Thyroid gland (tissue), 4 donors: ENCODE measurements around the gene RNF186. TPM values are rescaled to one million over a fixed set of nuclear protein-coding genes. Genes with fewer than 3 reads are reported as not detected.
A peak's percentile ranks its signal among the peaks of the same experiment; 100 is the strongest.

Experiments
- DNase-seq, 2 donors: peaks; one replicate each; pipeline ENCODE4 v3.0.0-alpha.2; 2019
- H3K27ac ChIP-seq, 3 donors: fragments of 200-600 bp; sonication (generic); 1 replicate in 2 of 3; 2 replicates in 1 of 3; pipeline ENCODE4 v1.5.1; 2016 to 2019; ENCODE audit warnings: mild to moderate bottlenecking in 1 of 3, moderate library complexity in 1 of 3
- H3K27me3 ChIP-seq: fragments of 200-600 bp; sonication (generic); one replicate; pipeline ENCODE4 v1.5.1; 2019
- H3K36me3 ChIP-seq, 2 donors: fragments of 200-600 bp; sonication (generic); one replicate each; pipeline ENCODE4 v1.5.1; 2016 to 2019
- H3K4me1 ChIP-seq, 2 donors: fragments of 200-600 bp; sonication (generic); one replicate each; pipeline ENCODE4 v1.5.1; 2017 to 2019
- H3K4me3 ChIP-seq, 3 donors: fragments of 200-600 bp; sonication (generic); replicated peaks in 1 of 3; 1 replicate in 2 of 3; 2 replicates in 1 of 3; pipeline ENCODE4 v1.5.1; 2016; ENCODE audit warnings: mild to moderate bottlenecking in 1 of 3
- H3K9me3 ChIP-seq: fragments of 200-600 bp; sonication (generic); one replicate; pipeline ENCODE4 v1.5.1; 2017
- CTCF ChIP-seq, 6 experiments: fragments of 200-600 bp in 3 of 6; fragments of 450-650 bp in 3 of 6; sonication (generic) in 3 of 6; IDR thresholded peaks; one replicate each; pipeline ENCODE4 v1.5.1; 2016 to 2019; ENCODE audit warnings: antibody characterized with exemption in 6 of 6, mild to moderate bottlenecking in 2 of 6, inconsistent platforms in 1 of 6, moderate library complexity in 1 of 6
- POLR2A ChIP-seq, 2 donors: fragments of 450-650 bp; IDR thresholded peaks; one replicate each; pipeline ENCODE4 v1.6.1; 2017; ENCODE audit warnings: antibody characterized with exemption in 2 of 2, mild to moderate bottlenecking in 2 of 2, moderate library complexity in 1 of 2
- WGBS, 2 donors: methylation state at CpG; one replicate each; pipeline ENCODE4 v1.1.5; 2017; 5-methylcytosine and 5-hydroxymethylcytosine counted together
- intact Hi-C: fragments of 100-400 bp; cut with DNase I; formaldehyde crosslinking; loops from one replicate; pipeline ENCODE4 v1.15.1; 2023
- total RNA-seq, 4 donors: library from RNA; depleted of rRNA; stranded (reverse); fragments of >200 nt; gene quantifications; one replicate each; pipeline ENCODE4 v1.2.3, GENCODE V29; 2016

The RNF186 gene
- total RNA-seq, 4 donors from 2014 or later = not detected

GRCh38 chr1:19809044-19809750, 5.9 kb downstream of the RNF186 start:
- H3K27ac ChIP-seq = no peak overlapping the region
- 83 to 87% methylated on average over 13 of the region's 13 CpGs for WGBS, 2 donors
- intact Hi-C loops = no loop called here
- TF ChIP-seq CTCF (IDR thresholded peaks at IDR 0.05) (no peak), POLR2A (IDR thresholded peaks at IDR 0.05) (no peak)
- H3K4me1 ChIP-seq = no peaks in the 10 kb centered on the region
- H3K4me3 ChIP-seq = no peak overlapping the region
- no peaks in the 10 kb centered on the region for H3K9me3 ChIP-seq
- no peaks in the 10 kb centered on the region for H3K27me3 ChIP-seq
- DNase-seq = no peak
- H3K36me3 ChIP-seq = no peaks in the 10 kb centered on the region

- no peak for TF ChIP-seq POLR2A (IDR thresholded peaks at IDR 0.05)
- no peak for TF ChIP-seq CTCF (IDR thresholded peaks at IDR 0.05)
- 86 to 87% methylated on average over 7 of the region's 7 CpGs for WGBS, 2 donors
- H3K36me3 ChIP-seq = no peaks in the 10 kb centered on the region
- intact Hi-C loops = no loop called here
- H3K4me3 ChIP-seq = no peak overlapping the region
- no peaks in the 10 kb centered on the region for H3K4me1 ChIP-seq
- H3K27ac ChIP-seq = no peak overlapping the region
- H3K9me3 ChIP-seq = no peaks in the 10 kb centered on the region
- H3K27me3 ChIP-seq = no peaks in the 10 kb centered on the region
- DNase-seq = no peak
Observed at GRCh38 chr1:19808351-19808750, 6.7 kb downstream of the RNF186 start.

DNA sequence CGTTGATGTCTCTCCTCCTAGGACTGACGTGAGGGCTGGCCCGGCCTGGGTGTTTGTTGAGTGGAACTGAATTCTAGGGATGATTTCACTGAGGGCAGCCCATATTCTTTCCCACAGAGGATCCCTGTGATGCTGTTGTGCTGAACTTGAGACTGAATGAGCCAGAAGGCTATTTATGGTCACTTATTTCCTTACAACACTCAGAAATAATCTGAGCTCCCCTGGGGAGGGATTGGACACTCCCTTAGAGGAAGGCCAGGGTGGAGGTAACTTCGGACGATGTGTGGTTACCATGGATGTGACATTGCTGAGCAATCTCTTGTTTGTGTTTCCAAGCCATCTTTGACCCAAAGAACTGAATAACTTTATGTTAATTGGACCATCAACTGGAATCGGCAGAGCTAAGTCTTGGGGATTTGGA, 10.2 kb downstream of the RNF186 start:
- intact Hi-C loops = no loop called here
- H3K4me1 ChIP-seq = peaks cover 4% of the 10 kb centered on the region in 2 donors
- DNase-seq = no peak
- H3K36me3 ChIP-seq = no peaks in the 10 kb centered on the region
- H3K27ac ChIP-seq = no peak overlapping the region
- no peaks in the 10 kb centered on the region for H3K9me3 ChIP-seq
- no peak overlapping the region for H3K4me3 ChIP-seq
- 66 to 82% methylated on average over 6 of the region's 6 CpGs for WGBS, 2 donors
- no peaks in the 10 kb centered on the region for H3K27me3 ChIP-seq
- no peak for TF ChIP-seq POLR2A (IDR thresholded peaks at IDR 0.05)
- TF ChIP-seq CTCF (IDR thresholded peaks at IDR 0.05) = no peak

- Histone ChIP-seq H3K4me1 (peaks cover 15% of the 10 kb centered on the region in 2 donors), H3K27me3 (no peaks in the 10 kb centered on the region), H3K4me3 (no peak overlapping the region), H3K27ac (no peak overlapping the region), H3K9me3 (no peaks in the 10 kb centered on the region), H3K36me3 (no peaks in the 10 kb centered on the region)
- no peak for DNase-seq
- no peak for TF ChIP-seq POLR2A (IDR thresholded peaks at IDR 0.05)
- TF ChIP-seq CTCF (IDR thresholded peaks at IDR 0.05) = no peak
- intact Hi-C loops = no loop called here
- 56 to 59% methylated on average over 7 of the region's 7 CpGs for WGBS, 2 donors
Observed at GRCh38 chr1:19802269-19802668, 12.8 kb downstream of the RNF186 start.

GRCh38 chr1:19800076-19800804, 14.8 kb downstream of the RNF186 start:
- DNase-seq = peak; percentile 63 to 66
- 31 to 42% methylated on average over 16 to 18 of the region's 33 CpGs for WGBS, 2 donors

More at GRCh38 chr1:19800076-19800804, 14.8 kb downstream of the RNF186 start:
- Histone ChIP-seq H3K9me3 (no peaks in the 10 kb centered on the region), H3K27ac (peak overlapping the region; percentile 87 to 97 (median 93)), H3K4me1 (peaks cover 15% of the 10 kb centered on the region in 2 donors), H3K27me3 (no peaks in the 10 kb centered on the region), H3K36me3 (no peaks in the 10 kb centered on the region), H3K4me3 (peak overlapping the region; percentile 38 to 65 (median 47))
- no peak for TF ChIP-seq POLR2A (IDR thresholded peaks at IDR 0.05)
- TF ChIP-seq CTCF (IDR thresholded peaks at IDR 0.05) = no peak
- intact Hi-C loops = no loop called here
